ENCODE measurements around the gene GLG1.

DNA sequence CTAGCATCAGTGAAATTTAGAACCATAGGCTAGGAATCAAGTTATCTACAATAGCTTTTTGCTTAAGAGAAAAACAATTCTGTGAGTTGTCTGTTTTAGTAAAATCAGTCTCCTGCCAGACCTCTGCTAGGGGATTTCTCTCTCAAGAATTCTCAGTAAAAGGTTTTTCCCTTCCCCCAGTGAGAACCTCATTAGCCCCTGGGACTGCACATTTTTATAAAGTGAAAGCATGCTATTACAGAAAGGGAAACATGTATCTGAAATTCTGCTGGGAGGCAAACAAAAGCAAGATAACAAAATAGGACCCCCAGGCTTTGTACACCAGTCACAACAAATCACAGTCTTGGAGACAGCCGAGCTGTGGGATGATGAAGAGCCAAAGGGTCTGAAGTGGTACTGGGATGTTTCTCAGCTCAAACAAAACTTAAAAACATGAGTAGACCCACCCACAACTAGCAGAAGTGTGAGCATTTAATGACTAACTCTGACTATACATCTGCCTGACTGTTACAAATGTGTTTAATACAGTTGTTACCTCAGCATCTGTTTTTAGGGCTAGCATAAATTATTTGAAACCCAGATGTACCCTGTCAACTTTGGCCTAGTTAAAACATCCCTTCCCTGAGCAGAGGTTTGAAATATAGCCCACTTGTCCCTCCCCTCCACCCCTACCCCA is 20.0 kb upstream of the GLG1 start:
- TF ChIP-seq, protein P1, sequence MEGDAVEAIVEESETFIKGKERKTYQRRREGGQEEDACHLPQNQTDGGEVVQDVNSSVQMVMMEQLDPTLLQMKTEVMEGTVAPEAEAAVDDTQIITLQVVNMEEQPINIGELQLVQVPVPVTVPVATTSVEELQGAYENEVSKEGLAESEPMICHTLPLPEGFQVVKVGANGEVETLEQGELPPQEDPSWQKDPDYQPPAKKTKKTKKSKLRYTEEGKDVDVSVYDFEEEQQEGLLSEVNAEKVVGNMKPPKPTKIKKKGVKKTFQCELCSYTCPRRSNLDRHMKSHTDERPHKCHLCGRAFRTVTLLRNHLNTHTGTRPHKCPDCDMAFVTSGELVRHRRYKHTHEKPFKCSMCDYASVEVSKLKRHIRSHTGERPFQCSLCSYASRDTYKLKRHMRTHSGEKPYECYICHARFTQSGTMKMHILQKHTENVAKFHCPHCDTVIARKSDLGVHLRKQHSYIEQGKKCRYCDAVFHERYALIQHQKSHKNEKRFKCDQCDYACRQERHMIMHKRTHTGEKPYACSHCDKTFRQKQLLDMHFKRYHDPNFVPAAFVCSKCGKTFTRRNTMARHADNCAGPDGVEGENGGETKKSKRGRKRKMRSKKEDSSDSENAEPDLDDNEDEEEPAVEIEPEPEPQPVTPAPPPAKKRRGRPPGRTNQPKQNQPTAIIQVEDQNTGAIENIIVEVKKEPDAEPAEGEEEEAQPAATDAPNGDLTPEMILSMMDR (IDR thresholded peaks at IDR 0.05 in 4 of 5, conservative IDR thresholded peaks at IDR 0.05 in 1 of 5): no peak
- no peak for TF ChIP-seq POLR2A (IDR thresholded peaks at IDR 0.05)
